GM12878 (cell line): ENCODE results near the gene TARBP1. TPM values are rescaled to one million over a fixed set of nuclear protein-coding genes. Genes with fewer than 3 reads are reported as not detected.

Source experiments
- ATF2 ChIP-seq: IDR thresholded peaks from 2 replicates; pipeline ENCODE4 v1.6.1; 2012; ENCODE audit warnings: low read length, inconsistent platforms
- BMI1 ChIP-seq: fragments of 450-650 bp; IDR thresholded peaks from 2 replicates; pipeline ENCODE4 v1.6.1; 2016; ENCODE audit warnings: mild to moderate bottlenecking, moderate library complexity, borderline replicate concordance
- HDGF ChIP-seq: fragments of 450-650 bp; IDR thresholded peaks from 2 replicates; pipeline ENCODE4 v1.6.1; 2016; ENCODE audit warnings: antibody characterized with exemption
- IRF4 ChIP-seq: IDR thresholded peaks from 2 replicates; pipeline ENCODE4 v1.6.1; 2011; ENCODE audit warnings: low read depth, low read length
- MEF2B ChIP-seq: fragments of 450-650 bp; IDR thresholded peaks from 2 replicates; pipeline ENCODE4 v1.6.1; 2018; ENCODE audit warnings: mild to moderate bottlenecking, moderate library complexity; ENCODE audit not compliant: partially characterized antibody, poor library complexity, severe bottlenecking
- MTA2 ChIP-seq: fragments of 450-650 bp; IDR thresholded peaks from 2 replicates; pipeline ENCODE4 v1.6.1; 2016; ENCODE audit warnings: low read depth, mild to moderate bottlenecking, moderate library complexity
- POLR2A ChIP-seq: IDR thresholded peaks from 2 replicates; pipeline ENCODE4 v1.6.1; 2011; ENCODE audit warnings: low read depth, mild to moderate bottlenecking, low read length
- SMAD5 ChIP-seq: IDR thresholded peaks from 2 replicates; pipeline ENCODE4 v1.6.1; 2016; ENCODE audit warnings: antibody characterized with exemption, low read depth
- ZNF687 ChIP-seq: fragments of 450-650 bp; IDR thresholded peaks from 2 replicates; pipeline ENCODE4 v1.6.1; 2017; ENCODE audit warnings: mild to moderate bottlenecking, moderate library complexity
- polyA plus RNA-seq, 11 experiments: library from polyadenylated mRNA; depleted of rRNA in 4 of 11; unstranded in 6 of 11; stranded (reverse) in 5 of 11; fragments of >200 nt; fragmentation: Nextera tagmentation in 4 of 11; fragmentation: Illumina TruSeq in 1 of 11; extraction: Ambion mirVana in 4 of 11; extraction: Trizol in 1 of 11; gene quantifications; 1 replicate in 1 of 11; 2 replicates in 10 of 11; pipeline versions ENCODE4 v1.2.1 to v1.2.3, GENCODE V29; 2011 to 2016; ENCODE audit warnings: inconsistent platforms in 2 of 11, missing spikeins in 2 of 11, low read depth in 1 of 11
- total RNA-seq, 4 experiments: library from RNA; depleted of rRNA in 3 of 4; stranded (reverse); fragments of >200 nt in 3 of 4; fragmentation: Illumina TruSeq in 1 of 4; extraction: Trizol in 1 of 4; gene quantifications; 2 replicates each; pipeline versions ENCODE4 v1.2.1 to v1.2.3, GENCODE V29; 2013 to 2021

TARBP1 gene
- total and polyA plus RNA-seq, 10 of the 15 experiments (the other 5 are each of a cell fraction or from before 2014, with no cell fraction given), result 10.8 to 94.4 (median 35.3) TPM

GRCh38 chr1:234499119-234499942, 20.4 kb upstream of the TARBP1 start (continued):
- peak; percentile 54 for TF ChIP-seq MTA2
- TF ChIP-seq SMAD5, result no peak
- TF ChIP-seq ZNF687, result peak; percentile 85
- TF ChIP-seq ATF2, result peak; percentile 24; the same call in 1 of the 2 replicates
- TF ChIP-seq HDGF, result no peak
- TF ChIP-seq IRF4, result 0 out of 2 replicates have a peak, but pooled peaks have one; percentile 38
- no peak for TF ChIP-seq POLR2A
- no peak for TF ChIP-seq MEF2B
- TF ChIP-seq BMI1, result no peak
